CD4-positive, alpha-beta T cell treated with Interleukin-12 subunit alpha and Interleukin-12 subunit beta, for 1 hour (primary cell): ENCODE measurements around the gene KCNMA1.
"Not testable (repeated sequence)": the region's sequence is repeated elsewhere in the genome, so short reads cannot be mapped to it uniquely, and the experiment has no call there.

Experiments
- DNase-seq: peaks from one replicate; pipeline ENCODE4 v3.0.0-alpha.2; 2020

KCNMA1 gene

DNA sequence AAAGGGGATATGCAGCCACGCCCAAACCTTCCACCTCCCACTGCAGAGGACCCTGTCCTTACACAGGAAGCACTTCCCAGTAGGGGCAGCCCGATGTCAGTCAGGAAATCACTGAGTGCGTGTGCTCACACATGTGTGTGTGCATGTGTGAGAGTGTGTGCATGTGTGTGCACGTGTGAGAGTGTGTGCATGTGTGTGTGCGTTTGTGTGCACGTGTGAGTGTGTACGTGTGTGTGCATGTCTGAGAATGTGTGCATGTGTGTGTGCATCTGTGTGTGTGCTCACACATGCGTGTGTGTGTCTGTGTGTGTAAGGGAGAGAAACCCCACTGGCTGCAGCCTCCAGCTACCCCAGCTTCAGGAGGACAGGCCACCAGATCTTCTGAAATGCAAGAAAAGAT, 229.3 kb downstream of the KCNMA1 start:
- DNase-seq = no peak

- DNase-seq = no peak
Measured at GRCh38 chr10:77406764-77407430, 230.7 kb downstream of the KCNMA1 start.

GRCh38 chr10:77405771-77406241, 231.8 kb downstream of the KCNMA1 start:
- DNase-seq = no peak

DNA sequence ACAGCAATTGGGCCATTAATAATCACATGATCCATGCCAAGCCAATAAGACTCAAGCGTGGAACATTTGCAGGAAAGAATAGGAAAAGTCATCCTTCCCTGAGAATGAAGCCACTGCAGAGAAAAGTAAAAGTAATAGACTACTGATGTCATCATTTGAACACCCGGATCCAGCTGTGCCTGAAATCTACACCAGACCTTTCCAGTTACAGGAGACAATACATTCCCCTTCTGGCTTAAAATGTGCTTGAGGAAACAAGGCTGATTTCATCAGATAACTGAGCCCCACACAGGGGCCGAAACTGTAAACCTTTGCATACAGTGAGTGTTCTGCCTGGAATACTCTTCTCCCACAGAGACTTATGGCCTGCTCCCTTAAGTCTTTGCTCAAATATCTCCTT, 232.8 kb downstream of the KCNMA1 start:
- DNase-seq = no peak

DNA sequence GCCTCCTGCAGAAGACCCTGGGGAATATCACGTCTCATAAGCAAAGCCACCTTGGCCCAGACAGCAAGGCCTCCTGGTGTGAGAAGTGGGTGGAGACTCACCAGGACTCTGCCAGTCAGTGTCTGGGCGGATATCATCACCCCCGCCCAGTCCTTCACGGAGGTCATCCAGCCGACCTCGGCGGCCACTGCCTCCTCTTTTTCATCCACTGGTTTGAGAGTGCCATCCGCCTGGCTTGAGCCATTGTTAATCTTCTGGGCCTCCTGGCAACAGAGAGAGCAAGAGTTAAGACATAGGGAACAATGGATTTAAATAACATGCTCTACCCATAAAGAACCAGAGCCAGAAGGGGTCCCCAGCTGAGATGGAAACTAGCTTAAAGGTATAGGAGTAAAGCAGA, 233.8 kb downstream of the KCNMA1 start:
- DNase-seq = no peak

GRCh38 chr10:77401683-77402082, 235.9 kb downstream of the KCNMA1 start:
- DNase-seq = no peak

DNA sequence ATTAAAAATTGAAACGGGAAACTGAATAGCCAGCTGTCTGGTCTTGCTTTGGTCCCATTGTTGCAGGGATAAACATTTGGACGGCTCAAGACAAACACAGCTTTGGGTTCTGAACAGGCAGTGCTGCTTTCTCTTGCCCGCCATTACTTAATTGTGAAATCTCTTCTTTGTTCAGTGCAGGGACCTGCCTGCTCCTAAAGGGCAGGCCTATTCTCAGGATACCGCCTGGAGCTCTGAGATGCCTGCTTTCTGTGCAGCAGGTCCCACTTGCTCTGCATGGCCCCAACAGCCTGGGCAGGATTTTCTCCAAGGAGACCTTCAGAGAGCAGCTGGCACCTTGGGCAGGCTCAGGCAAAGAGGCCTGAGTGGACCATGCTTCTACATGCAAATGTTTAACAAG, 237.6 kb downstream of the KCNMA1 start:
- DNase-seq = no peak

DNA sequence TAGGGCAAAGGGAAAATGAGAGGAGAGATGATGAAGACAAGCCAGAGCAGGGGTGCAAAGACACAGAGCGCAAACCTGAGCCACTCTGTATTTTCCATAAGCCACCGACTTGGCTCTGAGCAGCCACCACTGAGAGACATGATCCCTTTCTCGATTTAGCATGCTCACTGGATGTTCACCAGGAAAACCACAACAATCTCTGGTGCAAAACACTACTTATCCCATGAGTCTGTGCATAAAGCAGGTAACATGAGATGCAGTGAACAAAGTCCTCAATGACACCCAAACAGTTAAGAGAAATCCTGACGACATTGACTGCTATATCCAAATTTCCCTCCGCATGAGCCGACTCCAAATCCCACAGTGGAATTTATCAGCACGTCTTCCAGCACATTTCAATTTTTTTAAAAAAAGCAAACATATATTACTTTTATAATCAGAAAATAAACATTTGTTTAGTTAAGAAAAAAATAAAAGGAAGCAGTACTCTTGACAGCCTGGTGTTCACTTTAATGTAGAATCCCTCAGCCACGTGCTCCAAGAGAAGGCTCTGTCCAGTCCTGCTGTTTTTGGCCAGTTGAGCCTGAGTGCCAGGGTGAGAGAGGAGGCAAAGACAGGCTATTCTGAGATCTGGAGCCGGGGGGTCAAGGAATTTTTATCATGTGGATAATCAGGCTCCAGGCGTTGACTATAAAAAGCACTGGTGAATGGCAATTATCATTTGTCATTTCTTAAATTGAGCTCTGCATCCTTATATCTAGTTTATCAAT, 238.4 kb downstream of the KCNMA1 start:
- DNase-seq = no peak

DNA sequence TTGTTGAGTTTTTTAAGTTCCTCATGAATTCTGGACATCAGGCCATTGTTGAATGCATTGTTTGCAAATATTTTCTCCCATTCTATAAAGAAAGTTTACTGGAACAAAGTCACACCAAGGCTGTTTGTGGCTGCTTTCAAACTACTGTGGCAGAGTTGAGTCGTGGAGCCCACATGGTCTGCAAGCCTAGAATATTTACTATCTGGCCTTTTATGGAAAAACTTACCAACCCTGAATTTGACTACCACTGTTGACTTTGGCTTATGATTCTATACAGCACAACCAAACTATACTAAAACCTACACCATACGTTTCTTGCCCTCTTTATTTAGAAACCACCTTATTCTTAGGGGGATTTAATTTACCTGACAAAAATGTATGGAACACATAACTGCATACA, 239.1 kb downstream of the KCNMA1 start:
- no peak for DNase-seq

GRCh38 chr10:77397103-77397502, 240.5 kb downstream of the KCNMA1 start:
- no peak for DNase-seq

DNA sequence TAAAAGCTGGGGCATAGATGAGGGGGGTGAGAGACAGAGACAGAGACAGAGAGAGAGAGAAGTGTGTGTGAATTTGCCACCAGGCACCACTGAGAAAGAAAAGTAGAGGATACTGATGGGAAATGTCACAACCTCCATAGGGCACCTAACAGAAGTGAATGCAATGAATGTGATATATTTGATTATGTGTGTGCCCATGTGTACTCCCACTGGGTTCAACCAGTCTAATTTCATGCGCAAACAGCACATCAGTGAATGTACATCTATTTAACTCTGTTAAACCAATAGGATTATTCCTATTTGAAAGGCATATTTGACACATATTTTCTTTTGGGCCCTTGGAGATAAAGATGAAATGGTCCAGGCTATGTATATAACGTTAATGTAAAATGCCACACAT, 241.3 kb downstream of the KCNMA1 start:
- DNase-seq = no peak

- no peak for DNase-seq
Measured at GRCh38 chr10:77393821-77394501, 243.6 kb downstream of the KCNMA1 start.

GRCh38 chr10:77393411-77393810, 244.2 kb downstream of the KCNMA1 start:
- DNase-seq = no peak

GRCh38 chr10:77392851-77393250, 244.8 kb downstream of the KCNMA1 start:
- no peak for DNase-seq

- DNase-seq = no peak
Measured at GRCh38 chr10:77392236-77392721, 245.3 kb downstream of the KCNMA1 start.

DNA sequence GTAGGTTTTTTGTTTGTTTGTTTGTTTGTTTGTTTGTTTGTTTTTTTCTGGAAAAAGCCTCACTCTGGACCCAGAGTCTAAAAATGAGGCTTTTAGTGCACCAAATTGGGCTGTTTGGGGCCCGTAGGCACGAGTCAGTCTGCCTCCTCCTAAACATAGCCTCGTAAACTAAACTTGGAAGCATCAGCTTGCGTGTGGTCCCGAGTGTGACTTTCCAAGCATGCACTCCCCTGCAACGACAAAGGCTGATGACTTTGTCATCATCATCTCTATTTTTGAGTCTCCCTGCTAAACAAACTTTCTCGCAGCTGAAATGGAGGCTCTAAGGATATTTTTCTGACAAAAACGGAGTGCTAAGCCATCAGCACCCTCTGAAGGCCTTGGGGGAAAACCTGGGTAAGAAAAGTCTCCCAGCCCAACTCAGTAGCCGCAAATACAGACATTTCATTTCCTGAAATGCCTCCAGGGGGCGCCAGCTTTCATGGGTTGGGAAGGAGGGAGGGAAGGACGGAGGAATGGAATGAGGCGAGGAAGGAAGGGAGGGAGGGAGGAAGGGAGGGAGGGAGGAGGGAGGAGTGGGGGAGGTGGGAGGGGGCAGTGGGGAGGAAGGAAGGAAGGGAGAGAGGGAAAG, 245.9 kb downstream of the KCNMA1 start:
- DNase-seq = peak; percentile 1

GRCh38 chr10:77390481-77390891, 247.1 kb downstream of the KCNMA1 start:
- no peak for DNase-seq

- DNase-seq = no peak
Measured at GRCh38 chr10:77388571-77389100, 249.0 kb downstream of the KCNMA1 start.

- not testable (repeated sequence) for DNase-seq
Measured at GRCh38 chr10:77387701-77388100, 249.9 kb downstream of the KCNMA1 start.

DNA sequence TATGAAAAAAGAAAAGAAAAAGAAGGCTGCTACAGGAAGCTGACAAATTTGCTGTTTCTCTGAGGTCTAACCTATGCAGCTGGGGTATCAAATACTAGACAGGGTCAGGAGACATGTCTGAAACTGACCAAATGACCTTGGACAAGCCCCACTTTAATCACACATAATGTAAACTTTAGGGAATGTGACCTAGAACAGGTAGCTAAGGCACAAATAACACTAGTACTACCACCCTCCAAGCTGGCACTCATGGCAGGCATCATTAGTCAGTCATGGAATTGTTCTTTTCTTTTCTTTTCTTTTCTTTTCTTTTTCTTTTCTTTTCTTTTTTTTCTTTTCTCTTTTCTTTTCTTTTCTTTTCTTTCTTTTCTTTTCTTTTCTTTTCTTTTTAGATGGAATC, 250.4 kb downstream of the KCNMA1 start:
- DNase-seq = no peak

GRCh38 chr10:77386838-77387237, 250.8 kb downstream of the KCNMA1 start:
- DNase-seq = no peak

- no peak for DNase-seq
Measured at GRCh38 chr10:77386365-77386764, 251.2 kb downstream of the KCNMA1 start.

DNA sequence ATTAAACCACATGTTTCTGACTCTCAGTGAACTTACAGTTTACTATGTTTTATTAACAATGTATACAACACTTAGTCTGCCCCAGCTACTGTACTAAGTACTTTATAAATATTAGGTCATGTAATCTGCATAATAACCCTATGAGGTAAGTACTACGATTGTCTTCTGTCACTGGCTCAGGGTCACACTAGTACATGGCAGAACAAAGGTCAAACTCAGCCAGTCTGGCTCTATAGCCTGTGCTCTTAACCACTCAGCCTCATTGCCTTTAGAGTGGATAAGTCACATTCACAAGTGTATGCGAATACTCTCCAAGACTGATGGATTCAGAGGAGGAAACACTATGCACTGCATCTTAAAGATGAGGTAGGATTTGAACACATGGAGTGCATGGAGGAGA, 252.3 kb downstream of the KCNMA1 start:
- DNase-seq = no peak
